ENCODE measurements around the gene ADAMTS17.

ADAMTS17 gene

DNA sequence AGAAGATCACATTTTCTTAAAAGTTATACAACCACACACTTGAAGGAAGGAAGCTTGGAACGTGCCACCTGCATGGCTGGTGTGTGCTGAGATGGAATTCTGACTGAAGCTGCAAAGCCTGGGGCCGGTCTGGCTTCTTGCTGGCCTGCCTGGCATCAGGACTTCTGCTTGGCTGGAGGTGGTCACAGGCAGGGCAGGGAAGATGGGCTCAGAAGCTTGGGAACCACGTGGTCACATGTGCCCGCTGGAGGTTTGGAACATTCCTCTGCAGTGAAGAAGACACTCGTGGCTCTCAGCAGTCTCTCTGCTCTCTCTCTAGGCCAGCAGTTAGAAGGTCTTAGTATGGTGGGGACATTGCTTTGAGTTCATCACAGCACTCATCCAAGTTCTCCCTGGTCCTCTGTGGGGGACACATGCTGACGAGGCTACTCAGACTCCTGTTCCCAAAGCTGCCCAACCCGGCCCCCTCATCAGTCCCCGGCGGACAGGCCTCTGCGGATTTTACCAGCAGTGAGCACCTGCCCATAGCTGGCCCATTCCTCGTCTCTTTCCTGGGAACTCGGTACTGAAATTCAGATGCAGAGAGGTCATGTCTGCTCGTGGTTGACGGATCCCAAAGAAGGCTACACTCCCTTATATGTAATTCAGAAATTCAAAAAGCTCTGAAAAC, 229.0 kb downstream of the ADAMTS17 start:
- TF ChIP-seq, protein P1, sequence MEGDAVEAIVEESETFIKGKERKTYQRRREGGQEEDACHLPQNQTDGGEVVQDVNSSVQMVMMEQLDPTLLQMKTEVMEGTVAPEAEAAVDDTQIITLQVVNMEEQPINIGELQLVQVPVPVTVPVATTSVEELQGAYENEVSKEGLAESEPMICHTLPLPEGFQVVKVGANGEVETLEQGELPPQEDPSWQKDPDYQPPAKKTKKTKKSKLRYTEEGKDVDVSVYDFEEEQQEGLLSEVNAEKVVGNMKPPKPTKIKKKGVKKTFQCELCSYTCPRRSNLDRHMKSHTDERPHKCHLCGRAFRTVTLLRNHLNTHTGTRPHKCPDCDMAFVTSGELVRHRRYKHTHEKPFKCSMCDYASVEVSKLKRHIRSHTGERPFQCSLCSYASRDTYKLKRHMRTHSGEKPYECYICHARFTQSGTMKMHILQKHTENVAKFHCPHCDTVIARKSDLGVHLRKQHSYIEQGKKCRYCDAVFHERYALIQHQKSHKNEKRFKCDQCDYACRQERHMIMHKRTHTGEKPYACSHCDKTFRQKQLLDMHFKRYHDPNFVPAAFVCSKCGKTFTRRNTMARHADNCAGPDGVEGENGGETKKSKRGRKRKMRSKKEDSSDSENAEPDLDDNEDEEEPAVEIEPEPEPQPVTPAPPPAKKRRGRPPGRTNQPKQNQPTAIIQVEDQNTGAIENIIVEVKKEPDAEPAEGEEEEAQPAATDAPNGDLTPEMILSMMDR (IDR thresholded peaks at IDR 0.05; ENCODE audit: low read depth, low read length, missing control alignments), result no peak
- DNase-seq (ENCODE audit: low read depth), result no peak
- no peak overlapping the region for H3K4me3 ChIP-seq (ENCODE audit: low read depth, low read length)

DNA sequence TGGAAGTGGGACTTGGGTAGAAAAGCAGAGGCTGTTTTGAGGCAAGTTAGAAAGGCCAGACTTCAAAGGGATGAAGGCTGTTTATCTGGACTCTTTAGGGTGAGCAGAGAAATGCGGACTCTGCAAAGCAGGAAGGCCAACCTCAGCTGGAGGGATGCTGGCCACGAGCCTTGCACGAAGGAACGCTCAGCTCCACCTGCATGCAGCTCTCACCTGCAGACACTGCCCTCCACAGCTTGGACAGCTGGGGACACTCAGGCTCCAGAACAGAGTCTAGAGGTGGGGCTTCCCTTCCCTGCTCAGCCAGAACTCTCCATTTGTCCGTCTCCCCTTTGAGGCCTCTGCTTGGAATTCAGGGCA, 229.7 kb downstream of the ADAMTS17 start:
- TF ChIP-seq, protein P1 (IDR thresholded peaks at IDR 0.05; ENCODE audit: low read depth, low read length, missing control alignments), result no peak
- H3K4me3 ChIP-seq (ENCODE audit: low read depth, low read length), result no peak overlapping the region
- DNase-seq (ENCODE audit: low read depth), result no peak

DNA sequence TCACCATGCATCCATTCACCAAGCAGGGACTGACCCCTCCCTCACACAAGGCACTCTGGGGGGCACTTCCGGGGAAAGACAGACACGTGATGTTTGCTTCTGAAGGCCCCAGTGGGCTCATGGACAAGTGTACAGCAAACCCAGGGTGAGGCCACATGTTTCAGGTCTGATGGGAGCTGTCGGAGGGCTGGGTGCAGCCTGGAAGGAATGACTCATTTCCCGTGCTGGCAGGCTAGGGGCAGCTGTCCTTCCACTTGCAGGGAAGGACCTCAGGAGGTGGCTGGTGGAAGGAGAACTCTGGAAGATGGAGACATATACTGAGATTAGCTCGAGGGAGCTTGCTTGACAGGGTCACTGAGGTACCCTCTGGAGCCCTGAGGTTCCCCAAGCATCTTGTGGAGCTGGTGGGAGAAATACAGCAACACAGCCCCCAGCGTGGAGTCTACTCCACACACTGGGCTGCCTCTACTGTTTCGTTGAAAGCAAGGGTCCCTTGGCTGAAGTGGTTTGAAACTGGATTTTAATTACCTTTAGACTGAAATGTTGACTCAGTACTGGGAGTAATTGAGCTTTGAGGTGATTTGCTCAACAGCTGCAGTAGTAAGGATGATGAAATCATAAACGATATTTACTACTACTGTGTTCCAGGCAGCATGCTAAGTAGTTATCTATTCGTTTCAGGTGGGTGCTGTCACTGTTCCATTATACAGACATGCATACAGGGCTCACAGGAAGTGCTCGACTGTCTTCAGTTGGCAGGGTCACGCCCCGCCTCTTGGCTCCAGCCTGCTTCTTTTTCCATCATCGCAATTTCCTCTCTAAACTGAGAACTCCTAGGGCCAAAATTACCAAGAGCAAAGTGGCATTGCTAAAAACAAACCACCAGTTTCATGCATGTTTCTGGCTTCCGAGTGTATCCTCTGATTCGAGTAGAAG, 230.4 kb downstream of the ADAMTS17 start:
- no peak for DNase-seq (ENCODE audit: low read depth)
- TF ChIP-seq, protein P1 (IDR thresholded peaks at IDR 0.05; ENCODE audit: low read depth, low read length, missing control alignments), result no peak
- H3K4me3 ChIP-seq (ENCODE audit: low read depth, low read length), result no peak overlapping the region

DNA sequence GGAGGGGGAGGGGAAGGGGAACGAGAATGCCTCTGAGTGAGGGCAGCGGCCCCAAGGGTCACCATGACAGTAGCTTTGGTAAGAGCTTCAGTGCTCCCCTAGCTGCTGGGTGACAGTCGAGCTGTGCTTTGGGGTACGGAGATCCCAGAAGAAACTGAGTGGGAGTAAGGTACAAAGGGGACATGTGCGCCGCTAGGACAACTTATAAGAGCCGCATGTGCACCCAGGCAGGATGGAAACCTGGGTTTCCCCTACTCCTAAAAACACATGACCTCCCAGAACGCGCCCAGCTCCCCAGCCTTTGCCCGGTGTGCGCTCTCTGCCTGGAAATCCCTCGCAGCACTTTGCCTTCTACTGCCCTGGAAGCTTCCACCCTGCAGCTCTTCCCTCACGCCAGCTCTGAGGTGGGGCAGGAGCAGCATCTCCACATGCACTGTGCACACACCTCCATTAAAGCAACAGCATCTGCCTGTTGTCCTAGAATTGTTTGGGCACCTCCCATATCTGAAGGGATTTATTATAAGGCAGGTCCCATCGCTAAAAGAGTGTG, 232.2 kb downstream of the ADAMTS17 start:
- DNase-seq (ENCODE audit: low read depth), result no peak
- TF ChIP-seq, protein P1 (IDR thresholded peaks at IDR 0.05; ENCODE audit: low read depth, low read length, missing control alignments), result no peak

DNA sequence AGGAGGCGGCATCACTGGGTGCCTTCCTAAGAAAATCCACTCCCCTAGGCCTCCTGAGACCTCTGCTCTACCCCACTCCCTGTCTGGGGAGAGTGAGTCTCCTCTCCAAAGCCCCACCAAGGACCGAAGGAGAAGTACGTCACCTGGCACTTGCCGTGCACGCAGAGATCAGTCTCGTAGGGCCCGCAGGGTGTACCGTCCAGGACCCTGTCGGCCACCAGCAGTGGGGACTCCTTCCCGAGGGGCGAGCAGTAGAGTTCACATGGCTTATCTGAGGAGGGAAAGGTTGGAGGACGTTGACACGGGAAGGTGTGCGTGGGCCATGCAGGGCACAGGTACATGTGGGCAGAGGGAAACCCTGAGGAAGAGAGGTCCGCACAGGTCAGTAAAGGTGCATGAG, 232.9 kb downstream of the ADAMTS17 start:
- TF ChIP-seq, protein P1 (IDR thresholded peaks at IDR 0.05; ENCODE audit: low read depth, low read length, missing control alignments), result no peak
- DNase-seq (ENCODE audit: low read depth), result no peak
- H3K4me3 ChIP-seq (ENCODE audit: low read depth, low read length), result no peak overlapping the region

More for the DNA sequence above, 232.2 kb downstream of the ADAMTS17 start:
- H3K4me3 ChIP-seq (ENCODE audit: low read depth, low read length), result no peak overlapping the region

DNA sequence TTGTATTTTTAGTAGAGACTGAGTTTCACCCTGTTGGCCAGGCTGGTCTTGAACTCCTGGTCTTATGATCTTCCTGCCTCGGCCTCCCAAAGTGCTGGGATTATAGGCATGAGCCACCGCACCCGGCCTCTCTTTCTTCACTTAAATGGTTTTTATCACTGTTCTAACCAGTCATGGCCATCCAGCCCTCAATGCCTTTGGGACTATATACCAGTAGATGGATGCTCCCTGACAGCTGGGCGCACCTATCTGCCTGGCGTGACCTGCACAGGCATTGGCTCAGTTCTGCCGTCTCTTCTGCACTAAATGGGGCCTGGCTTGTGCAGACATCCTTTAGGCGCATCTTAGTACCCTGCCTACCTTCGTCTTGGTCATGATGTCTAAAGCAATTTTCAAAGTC, 233.4 kb downstream of the ADAMTS17 start:
- TF ChIP-seq, protein P1 (IDR thresholded peaks at IDR 0.05; ENCODE audit: low read depth, low read length, missing control alignments), result no peak
- no peak for DNase-seq (ENCODE audit: low read depth)
- H3K4me3 ChIP-seq (ENCODE audit: low read depth, low read length), result no peak overlapping the region

All from GM12864 (cell line).